ENCODE results near the gene CEP104.

The CEP104 gene

GRCh38 chr1:3837685-3838084 is 19.3 kb downstream of the CEP104 start:
- no peak for DNase-seq

GRCh38 chr1:3837200-3837599 is 19.8 kb downstream of the CEP104 start:
- in situ Hi-C loops (cut with MboI; ENCODE audit: low pct_unique_long_range_greater_than_20kb, low sequenced_read_pairs): no loop called here
- no peak for DNase-seq

More at GRCh38 chr1:3837685-3838084, 19.3 kb downstream of the CEP104 start:
- in situ Hi-C loops (cut with MboI; ENCODE audit: low pct_unique_long_range_greater_than_20kb, low sequenced_read_pairs): no loop called here

- in situ Hi-C loops (cut with MboI; ENCODE audit: low pct_unique_long_range_greater_than_20kb, low sequenced_read_pairs): no loop called here
- no peak for DNase-seq
These were observed 20.6 kb downstream of the CEP104 start for GRCh38 chr1:3836421-3836820.

GRCh38 chr1:3834701-3835100 is 22.3 kb downstream of the CEP104 start:
- in situ Hi-C loops (cut with MboI; ENCODE audit: low pct_unique_long_range_greater_than_20kb, low sequenced_read_pairs): no loop called here
- no peak for DNase-seq

GRCh38 chr1:3831689-3832088 is 25.3 kb downstream of the CEP104 start:
- in situ Hi-C loops (cut with MboI; ENCODE audit: low pct_unique_long_range_greater_than_20kb, low sequenced_read_pairs): no loop called here
- DNase-seq: no peak

GRCh38 chr1:3828391-3828790 is 28.6 kb downstream of the CEP104 start:
- DNase-seq: no peak
- in situ Hi-C loops (cut with MboI; ENCODE audit: low pct_unique_long_range_greater_than_20kb, low sequenced_read_pairs): no loop called here

- in situ Hi-C loops (cut with MboI; ENCODE audit: low pct_unique_long_range_greater_than_20kb, low sequenced_read_pairs): no loop called here
- DNase-seq: no peak
These were observed 29.2 kb downstream of the CEP104 start for GRCh38 chr1:3827813-3828307.

- in situ Hi-C loops (cut with MboI; ENCODE audit: low pct_unique_long_range_greater_than_20kb, low sequenced_read_pairs): no loop called here
- no peak for DNase-seq
These were observed 31.7 kb downstream of the CEP104 start for GRCh38 chr1:3825356-3825755.

GRCh38 chr1:3824650-3825049 is 32.4 kb downstream of the CEP104 start:
- in situ Hi-C loops (cut with MboI; ENCODE audit: low pct_unique_long_range_greater_than_20kb, low sequenced_read_pairs): no loop called here
- DNase-seq: no peak

GRCh38 chr1:3822421-3822820 is 34.6 kb downstream of the CEP104 start:
- in situ Hi-C loops (cut with MboI; ENCODE audit: low pct_unique_long_range_greater_than_20kb, low sequenced_read_pairs): no loop called here

GRCh38 chr1:3821908-3822307 is 35.1 kb downstream of the CEP104 start:
- DNase-seq: no peak
- in situ Hi-C loops (cut with MboI; ENCODE audit: low pct_unique_long_range_greater_than_20kb, low sequenced_read_pairs): no loop called here

More at GRCh38 chr1:3822421-3822820, 34.6 kb downstream of the CEP104 start:
- DNase-seq: no peak

GRCh38 chr1:3821447-3821846 is 35.6 kb downstream of the CEP104 start:
- no peak for DNase-seq
- in situ Hi-C loops (cut with MboI; ENCODE audit: low pct_unique_long_range_greater_than_20kb, low sequenced_read_pairs): no loop called here

- DNase-seq: no peak
- in situ Hi-C loops (cut with MboI; ENCODE audit: low pct_unique_long_range_greater_than_20kb, low sequenced_read_pairs): no loop called here
These were observed 36.0 kb downstream of the CEP104 start for GRCh38 chr1:3821004-3821403.

- in situ Hi-C loops (cut with MboI; ENCODE audit: low pct_unique_long_range_greater_than_20kb, low sequenced_read_pairs): no loop called here
- DNase-seq: no peak
These were observed 36.7 kb downstream of the CEP104 start for GRCh38 chr1:3820316-3820715.

- no peak for DNase-seq
- in situ Hi-C loops (cut with MboI; ENCODE audit: low pct_unique_long_range_greater_than_20kb, low sequenced_read_pairs): no loop called here
These were observed 37.2 kb downstream of the CEP104 start for GRCh38 chr1:3819771-3820200.

- DNase-seq: no peak
- in situ Hi-C loops (cut with MboI; ENCODE audit: low pct_unique_long_range_greater_than_20kb, low sequenced_read_pairs): no loop called here
These were observed 39.0 kb downstream of the CEP104 start for GRCh38 chr1:3817821-3818597.

- no peak for DNase-seq
- in situ Hi-C loops (cut with MboI; ENCODE audit: low pct_unique_long_range_greater_than_20kb, low sequenced_read_pairs): no loop called here
These were observed 39.8 kb downstream of the CEP104 start for GRCh38 chr1:3817138-3817740.

- in situ Hi-C loops (cut with MboI; ENCODE audit: low pct_unique_long_range_greater_than_20kb, low sequenced_read_pairs): no loop called here
- DNase-seq: no peak
These were observed 40.5 kb downstream of the CEP104 start for GRCh38 chr1:3816331-3817137.

GRCh38 chr1:3814771-3815561 is 42.0 kb downstream of the CEP104 start:
- no peak for DNase-seq
- in situ Hi-C loops (cut with MboI; ENCODE audit: low pct_unique_long_range_greater_than_20kb, low sequenced_read_pairs): no loop called here

Measured in KBM-7 (cell line).